GM19238 (cell line): ENCODE measurements around the gene HP1BP3.

Source experiments
- DNase-seq: peaks from one replicate; pipeline ENCODE4 v3.0.0; 2011; ENCODE audit warnings: low spot score; ENCODE audit not compliant: insufficient read length

The HP1BP3 gene

GRCh38 chr1:20712215-20712577 lies 74.9 kb downstream of the HP1BP3 start:
- DNase-seq, result no peak

- DNase-seq, result no peak
Measured at GRCh38 chr1:20711285-20712214, 75.6 kb downstream of the HP1BP3 start.

GRCh38 chr1:20710469-20711284 lies 76.4 kb downstream of the HP1BP3 start:
- no peak for DNase-seq

- no peak for DNase-seq
Measured at GRCh38 chr1:20709868-20710267, 77.2 kb downstream of the HP1BP3 start.

- DNase-seq, result no peak
Measured at GRCh38 chr1:20708891-20709290, 78.2 kb downstream of the HP1BP3 start.

- DNase-seq, result no peak
Measured at GRCh38 chr1:20708057-20708456, 79.0 kb downstream of the HP1BP3 start.

- no peak for DNase-seq
Measured at GRCh38 chr1:20706841-20707240, 80.3 kb downstream of the HP1BP3 start.

- DNase-seq, result no peak
Measured at GRCh38 chr1:20705203-20705755, 81.8 kb downstream of the HP1BP3 start.

GRCh38 chr1:20704390-20705202 lies 82.5 kb downstream of the HP1BP3 start:
- DNase-seq, result no peak

GRCh38 chr1:20703124-20703756 lies 83.9 kb downstream of the HP1BP3 start:
- DNase-seq, result no peak

- no peak for DNase-seq
Measured at GRCh38 chr1:20702416-20702815, 84.7 kb downstream of the HP1BP3 start.

- no peak for DNase-seq
Measured at GRCh38 chr1:20701847-20702246, 85.3 kb downstream of the HP1BP3 start.

- no peak for DNase-seq
Measured at GRCh38 chr1:20701446-20701845, 85.7 kb downstream of the HP1BP3 start.

GRCh38 chr1:20700636-20701215 lies 86.4 kb downstream of the HP1BP3 start:
- no peak for DNase-seq

- no peak for DNase-seq
Measured at GRCh38 chr1:20699558-20699957, 87.5 kb downstream of the HP1BP3 start.

GRCh38 chr1:20698195-20698910 lies 88.8 kb downstream of the HP1BP3 start:
- no peak for DNase-seq

GRCh38 chr1:20697563-20697962 lies 89.5 kb downstream of the HP1BP3 start:
- DNase-seq, result no peak

GRCh38 chr1:20696397-20697333 lies 90.4 kb downstream of the HP1BP3 start:
- DNase-seq, result peak; percentile 93

GRCh38 chr1:20695515-20695914 lies 91.6 kb downstream of the HP1BP3 start:
- DNase-seq, result no peak
